Measurements from ENCODE around the gene HDAC9. TPM values are rescaled to one million over a fixed set of nuclear protein-coding genes. Genes with fewer than 3 reads are reported as not detected.

Gene HDAC9
- polyA plus RNA-seq, 3 donors, result 41.7 to 51.2 (median 44.2) TPM

DNA sequence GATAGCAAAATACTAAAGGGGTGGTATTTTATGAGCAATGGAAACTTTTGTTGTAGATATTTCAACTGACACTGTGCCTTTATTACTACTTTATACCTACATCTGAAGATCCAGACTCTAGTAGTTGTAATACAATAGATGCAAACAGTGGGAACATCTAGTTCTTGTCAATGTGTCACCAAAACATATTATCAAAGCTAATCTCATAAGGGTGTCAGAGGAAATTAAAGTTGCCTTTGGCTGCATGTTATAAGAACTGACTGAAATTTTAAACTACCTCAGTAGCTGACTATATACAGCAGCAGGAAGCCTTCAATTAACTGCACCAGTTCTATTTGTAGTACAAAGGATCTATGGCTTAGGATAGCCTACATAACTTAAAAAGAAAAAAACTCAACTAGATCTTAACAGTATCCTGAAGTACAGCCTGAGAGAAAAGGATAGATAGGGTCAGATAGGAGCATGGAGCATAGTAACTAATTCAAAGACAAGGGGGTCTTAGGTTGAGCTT lies 30.9 kb downstream of the HDAC9 start:
- no peak for DNase-seq
- Histone ChIP-seq H3K4me2 (replicated peaks; ENCODE audit: extremely low read depth, low read length, poor library complexity, severe bottlenecking) (no peak overlapping the region), H3K4me3 (replicated peaks in 1 of 3; ENCODE audit: low read depth in 2 of 3, low read length in 3 of 3) (no peak overlapping the region), H3K36me3 (replicated peaks in 1 of 2; ENCODE audit: control insufficient read depth in 1 of 2, insufficient read depth in 2 of 2, low read length in 2 of 2) (no peaks in the 10 kb centered on the region), H3K79me2 (ENCODE audit: insufficient read depth, low read length) (peaks cover 7% of the 10 kb centered on the region), H2AFZ (ENCODE audit: insufficient read depth, low read depth, low read length, poor library complexity, severe bottlenecking) (no peak overlapping the region), H3K27me3 (ENCODE audit: control insufficient read depth in 2 of 2, insufficient read depth in 2 of 2, low read length in 2 of 2) (no peaks in the 10 kb centered on the region), H3K9me3 (replicated peaks in 1 of 2; ENCODE audit: control insufficient read depth in 1 of 2, insufficient read depth in 1 of 2, low read length in 2 of 2) (no peaks in the 10 kb centered on the region), H3K4me1 (ENCODE audit: control insufficient read depth in 1 of 2, insufficient read depth in 2 of 2, low read length in 2 of 2) (no peaks in the 10 kb centered on the region), H3K27ac (ENCODE audit: low read depth in 1 of 2, low read length in 2 of 2) (no peak overlapping the region), H4K20me1 (ENCODE audit: insufficient read depth, low read length) (peaks cover 40% of the 10 kb centered on the region), H3K9ac (ENCODE audit: insufficient read depth, low read length, poor library complexity, severe bottlenecking) (no peak overlapping the region)
- no peak overlapping the region for H3K27ac Mint-ChIP-seq
- intact Hi-C loops (cut with micrococcal nuclease), result no loop called here
- peaks cover 0 to 4% of the 10 kb centered on the region in 2 donors for H3K36me3 Mint-ChIP-seq
- peaks cover 0 to 2% (median 0%) of the 10 kb centered on the region in 3 donors for H3K27me3 Mint-ChIP-seq (ENCODE audit: low read depth in 3 of 3)
- H3K4me1 Mint-ChIP-seq, result peaks cover 6% of the 10 kb centered on the region
- no peaks in the 10 kb centered on the region for H3K9me3 Mint-ChIP-seq
- no peak overlapping the region for H3K4me3 Mint-ChIP-seq
- TF ChIP-seq, protein P1, sequence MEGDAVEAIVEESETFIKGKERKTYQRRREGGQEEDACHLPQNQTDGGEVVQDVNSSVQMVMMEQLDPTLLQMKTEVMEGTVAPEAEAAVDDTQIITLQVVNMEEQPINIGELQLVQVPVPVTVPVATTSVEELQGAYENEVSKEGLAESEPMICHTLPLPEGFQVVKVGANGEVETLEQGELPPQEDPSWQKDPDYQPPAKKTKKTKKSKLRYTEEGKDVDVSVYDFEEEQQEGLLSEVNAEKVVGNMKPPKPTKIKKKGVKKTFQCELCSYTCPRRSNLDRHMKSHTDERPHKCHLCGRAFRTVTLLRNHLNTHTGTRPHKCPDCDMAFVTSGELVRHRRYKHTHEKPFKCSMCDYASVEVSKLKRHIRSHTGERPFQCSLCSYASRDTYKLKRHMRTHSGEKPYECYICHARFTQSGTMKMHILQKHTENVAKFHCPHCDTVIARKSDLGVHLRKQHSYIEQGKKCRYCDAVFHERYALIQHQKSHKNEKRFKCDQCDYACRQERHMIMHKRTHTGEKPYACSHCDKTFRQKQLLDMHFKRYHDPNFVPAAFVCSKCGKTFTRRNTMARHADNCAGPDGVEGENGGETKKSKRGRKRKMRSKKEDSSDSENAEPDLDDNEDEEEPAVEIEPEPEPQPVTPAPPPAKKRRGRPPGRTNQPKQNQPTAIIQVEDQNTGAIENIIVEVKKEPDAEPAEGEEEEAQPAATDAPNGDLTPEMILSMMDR (IDR thresholded peaks at IDR 0.05), result no peak

DNA sequence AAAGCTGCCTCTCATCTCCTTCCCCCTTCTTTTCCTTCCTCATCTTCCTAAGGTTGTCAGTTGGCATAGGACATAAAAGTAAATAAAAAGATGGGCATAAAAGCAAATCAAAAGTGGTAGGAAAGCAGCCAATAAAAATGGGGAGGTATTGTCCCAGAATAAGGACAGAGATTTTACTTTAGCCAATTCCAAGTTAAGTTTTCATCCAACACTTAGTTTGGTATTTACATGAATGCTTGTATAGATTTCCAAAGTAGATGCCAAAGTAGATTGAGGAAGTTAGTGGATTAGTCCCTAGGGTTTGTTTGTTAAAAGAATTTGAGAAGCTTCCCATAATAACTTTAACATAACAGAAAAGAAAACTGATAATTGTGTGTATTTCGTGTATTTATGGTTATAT lies 33.7 kb downstream of the HDAC9 start:
- no CpG with 5 or more reads among the region's 1 CpG for WGBS (ENCODE audit: insufficient coverage)
- peaks cover 50% of the 10 kb centered on the region for H4K20me1 ChIP-seq (ENCODE audit: insufficient read depth, low read length)
- TF ChIP-seq, protein P1 (IDR thresholded peaks at IDR 0.05), result no peak
- no peak overlapping the region for H3K27ac ChIP-seq (ENCODE audit: low read depth in 1 of 2, low read length in 2 of 2)
- intact Hi-C loops (cut with micrococcal nuclease), result no loop called here
- peaks cover 6% of the 10 kb centered on the region for H3K4me1 Mint-ChIP-seq
- H3K79me2 ChIP-seq (ENCODE audit: insufficient read depth, low read length), result peaks cover 10% of the 10 kb centered on the region
- H3K9ac ChIP-seq (ENCODE audit: insufficient read depth, low read length, poor library complexity, severe bottlenecking), result no peak overlapping the region
- H3K9me3 ChIP-seq (replicated peaks in 1 of 2; ENCODE audit: control insufficient read depth in 1 of 2, insufficient read depth in 1 of 2, low read length in 2 of 2), result no peaks in the 10 kb centered on the region
- no peaks in the 10 kb centered on the region for H3K9me3 Mint-ChIP-seq
- no peaks in the 10 kb centered on the region for H3K27me3 Mint-ChIP-seq (ENCODE audit: low read depth in 3 of 3)
- no peaks in the 10 kb centered on the region for H3K36me3 ChIP-seq (replicated peaks in 1 of 2; ENCODE audit: control insufficient read depth in 1 of 2, insufficient read depth in 2 of 2, low read length in 2 of 2)
- no peaks in the 10 kb centered on the region for H3K4me1 ChIP-seq (ENCODE audit: control insufficient read depth in 1 of 2, insufficient read depth in 2 of 2, low read length in 2 of 2)
- no peak for DNase-seq
- no peak overlapping the region for H3K4me3 Mint-ChIP-seq
- no peak overlapping the region for H3K4me2 ChIP-seq (replicated peaks; ENCODE audit: extremely low read depth, low read length, poor library complexity, severe bottlenecking)
- H3K4me3 ChIP-seq (replicated peaks in 1 of 3; ENCODE audit: low read depth in 2 of 3, low read length in 3 of 3), result no peak overlapping the region
- no peaks in the 10 kb centered on the region for H3K27me3 ChIP-seq (ENCODE audit: control insufficient read depth in 2 of 2, insufficient read depth in 2 of 2, low read length in 2 of 2)
- no peak overlapping the region for H2AFZ ChIP-seq (ENCODE audit: insufficient read depth, low read depth, low read length, poor library complexity, severe bottlenecking)
- no peak overlapping the region for H3K27ac Mint-ChIP-seq
- no peaks in the 10 kb centered on the region for H3K36me3 Mint-ChIP-seq
